Fibroblast of peridontal ligament (primary cell): Measurements from ENCODE around the gene ASCC3.
A peak's percentile ranks its signal among the peaks of the same experiment; 100 is the strongest.
"Not testable (repeated sequence)": the region's sequence is repeated elsewhere in the genome, so short reads cannot be mapped to it uniquely, and the experiment has no call there.

Experiments
- DNase-seq: peaks from one replicate; pipeline ENCODE4 v3.0.0-alpha.2; 2010; ENCODE audit errors: extremely low read depth

ASCC3 gene

GRCh38 chr6:100662264-100662663 lies 218.9 kb downstream of the ASCC3 start:
- DNase-seq = no peak

GRCh38 chr6:100658486-100658885 lies 222.6 kb downstream of the ASCC3 start:
- no peak for DNase-seq

GRCh38 chr6:100657678-100658330 lies 223.3 kb downstream of the ASCC3 start:
- DNase-seq = peak; percentile 17

- DNase-seq = not testable (repeated sequence)
Measured at GRCh38 chr6:100641147-100641546, 240.0 kb downstream of the ASCC3 start.

- peak; percentile 76 for DNase-seq
Measured at GRCh38 chr6:100633096-100633777, 247.9 kb downstream of the ASCC3 start.

GRCh38 chr6:100630536-100630935 lies 250.6 kb downstream of the ASCC3 start:
- no peak for DNase-seq

GRCh38 chr6:100627911-100628758 lies 253.0 kb downstream of the ASCC3 start:
- no peak for DNase-seq

- no peak for DNase-seq
Measured at GRCh38 chr6:100626721-100627120, 254.4 kb downstream of the ASCC3 start.

- peak; percentile 55 for DNase-seq
Measured at GRCh38 chr6:100622907-100623692, 258.0 kb downstream of the ASCC3 start.

- peak; percentile 43 for DNase-seq
Measured at GRCh38 chr6:100620085-100620840, 260.9 kb downstream of the ASCC3 start.

- DNase-seq = no peak
Measured at GRCh38 chr6:100618351-100618671, 262.8 kb downstream of the ASCC3 start.

GRCh38 chr6:100617633-100618350 lies 263.3 kb downstream of the ASCC3 start:
- DNase-seq = no peak

GRCh38 chr6:100614933-100615332 lies 266.2 kb downstream of the ASCC3 start:
- DNase-seq = no peak

GRCh38 chr6:100614386-100614785 lies 266.7 kb downstream of the ASCC3 start:
- no peak for DNase-seq

- DNase-seq = no peak
Measured at GRCh38 chr6:100613656-100614055, 267.5 kb downstream of the ASCC3 start.

- no peak for DNase-seq
Measured at GRCh38 chr6:100612094-100612493, 269.0 kb downstream of the ASCC3 start.

- DNase-seq = no peak
Measured at GRCh38 chr6:100599088-100599770, 281.9 kb downstream of the ASCC3 start.

- DNase-seq = no peak
Measured at GRCh38 chr6:100595456-100595855, 285.7 kb downstream of the ASCC3 start.

GRCh38 chr6:100593522-100593921 lies 287.6 kb downstream of the ASCC3 start:
- peak; percentile 18 for DNase-seq

- no peak for DNase-seq
Measured at GRCh38 chr6:100592929-100593328, 288.2 kb downstream of the ASCC3 start.
